Activated CD4-positive, alpha-beta memory T cell treated with anti-CD3 and anti-CD28 coated beads, Interleukin-2, amount 10 ng/mL, durations not matched to agents 7 days and 5 days (primary cell): ENCODE measurements around the gene DRG1. TPM values are rescaled to one million over a fixed set of nuclear protein-coding genes. Genes with fewer than 3 reads are reported as not detected.
"Not testable (repeated sequence)": the region's sequence is repeated elsewhere in the genome, so short reads cannot be mapped to it uniquely, and the experiment has no call there.

Experiments
- CTCF ChIA-PET: fragments of 350-600 bp; sonication (Branson Sonifier 250); formaldehyde crosslinking; loops from one replicate; lab custom pipeline; 2021; ENCODE audit warnings: antibody characterized with exemption, inconsistent platforms; lab: Charles Lee
- POLR2A ChIA-PET: fragments of 350-600 bp; sonication (Branson Sonifier 250); formaldehyde crosslinking; loops from one replicate; lab custom pipeline; 2021; ENCODE audit warnings: antibody characterized with exemption; lab: Charles Lee
- DNase-seq: peaks from one replicate; pipeline ENCODE4 v3.0.0-alpha.2; 2020
- H3K27ac Mint-ChIP-seq: one replicate; pipeline ENCODE4 v1.8.0; 2021; ENCODE audit warnings: mild to moderate bottlenecking, mixed read lengths
- H3K27me3 Mint-ChIP-seq: one replicate; pipeline ENCODE4 v1.8.0; 2021; ENCODE audit warnings: mixed read lengths
- H3K36me3 Mint-ChIP-seq: one replicate; pipeline ENCODE4 v1.8.0; 2021; ENCODE audit warnings: low read depth, mixed read lengths
- H3K4me1 Mint-ChIP-seq: one replicate; pipeline ENCODE4 v1.8.0; 2021; ENCODE audit warnings: mixed read lengths
- H3K4me3 Mint-ChIP-seq: one replicate; pipeline ENCODE4 v1.8.0; 2021; ENCODE audit warnings: mild to moderate bottlenecking, mixed read lengths
- H3K9me3 Mint-ChIP-seq: one replicate; pipeline ENCODE4 v1.8.0; 2021; ENCODE audit warnings: mixed read lengths
- total RNA-seq, 2 experiments: library from RNA; stranded (reverse); gene quantifications; one replicate each; pipeline ENCODE4 v1.2.3, GENCODE V29; 2021

Gene DRG1
- total RNA-seq, result 10 to 100 TPM; 73.4 to 86.4 TPM

- peak within 1 kb of the TSS; percentile 79 for H3K27ac Mint-ChIP-seq
- H3K27me3 Mint-ChIP-seq, result peaks cover under 1% of the 10 kb centered on the region
- POLR2A ChIA-PET, result interaction anchor here (0.6 to 4.2 kb wide), 19 partner anchors 9 to 430 kb away, joined by 3 to 29 read pairs (median 4); partner anchors contain the start of genes MORC2, PATZ1, PIK3IP1 and PISD
- H3K9me3 Mint-ChIP-seq, result no peaks in the 10 kb centered on the region
- peak within 1 kb of the TSS; percentile 92 for H3K4me3 Mint-ChIP-seq
- CTCF ChIA-PET, result interaction anchor here (0.6 to 0.7 kb wide), 2 partner anchors 53 to 88 kb away, joined by 3 to 6 read pairs; no protein-coding TSS in a partner anchor
- peaks cover 22% of the 10 kb centered on the region for H3K4me1 Mint-ChIP-seq
- peak; percentile 97 for DNase-seq
- H3K36me3 Mint-ChIP-seq, result peaks cover 31% of the 10 kb centered on the region
These were observed at the start of gene DRG1 for GRCh38 chr22:31399211-31400022. Gene DRG1 (plus strand): TSS chr22:31399604. CDS start chr22:31399684, 80 bp downstream.

DNA sequence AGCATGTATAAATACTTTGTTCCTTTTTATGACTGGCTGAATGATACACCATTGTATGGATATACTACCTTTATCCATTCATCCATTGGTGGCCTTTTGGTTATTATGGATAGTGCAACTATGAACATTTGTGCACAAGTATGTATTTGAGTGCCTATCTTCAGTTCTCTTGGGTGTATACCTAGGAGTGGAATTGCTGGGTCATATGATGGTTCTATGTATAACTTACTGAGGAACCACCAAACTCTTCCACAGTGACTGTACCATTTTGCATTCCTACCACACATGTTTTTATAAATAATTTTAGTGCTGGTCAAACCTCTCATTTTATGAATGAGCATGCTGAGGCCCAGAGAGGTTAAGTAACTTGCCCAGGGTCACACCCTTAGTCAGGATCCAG, 49.4 kb upstream of the DRG1 start:
- POLR2A ChIA-PET, result interaction anchor here (1.1 kb wide), 1 partner anchor 41 kb away, joined by 3 read pairs; no protein-coding TSS in a partner anchor
- peaks cover 2% of the 10 kb centered on the region for H3K27me3 Mint-ChIP-seq
- no peak for DNase-seq
- no peak overlapping the region for H3K27ac Mint-ChIP-seq
- H3K4me3 Mint-ChIP-seq, result no peak overlapping the region
- no peaks in the 10 kb centered on the region for H3K9me3 Mint-ChIP-seq
- peaks cover 11% of the 10 kb centered on the region for H3K4me1 Mint-ChIP-seq
- CTCF ChIA-PET, result no interaction called here
- H3K36me3 Mint-ChIP-seq, result peaks cover under 1% of the 10 kb centered on the region

DNA sequence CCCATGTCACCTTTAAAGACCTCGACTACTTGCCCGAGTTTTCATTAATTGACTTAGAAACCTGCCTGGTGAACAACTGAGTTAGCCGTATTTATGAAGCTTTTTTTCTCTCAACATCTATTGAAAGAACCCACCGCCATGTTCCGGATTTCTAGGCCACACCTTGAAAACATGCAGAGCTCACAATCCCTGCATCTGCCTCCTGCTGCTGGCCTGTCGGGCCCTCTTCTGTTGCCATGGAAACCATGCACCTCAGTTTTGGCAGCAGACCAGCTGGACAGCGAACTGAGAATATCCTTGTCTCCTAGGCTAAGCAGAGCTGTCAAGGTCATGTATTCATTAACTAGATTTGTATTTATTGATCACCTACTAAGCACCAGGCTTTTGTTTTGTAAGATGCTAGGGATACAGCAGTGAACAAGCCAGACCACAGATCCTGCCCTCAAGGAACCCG, 49.0 kb upstream of the DRG1 start:
- H3K4me1 Mint-ChIP-seq, result peaks cover 7% of the 10 kb centered on the region
- H3K9me3 Mint-ChIP-seq, result no peaks in the 10 kb centered on the region
- DNase-seq, result no peak
- ChIA-PET CTCF (no interaction called here), POLR2A (interaction anchor here (1.1 kb wide), 1 partner anchor 41 kb away, joined by 3 read pairs; no protein-coding TSS in a partner anchor)
- H3K36me3 Mint-ChIP-seq, result no peaks in the 10 kb centered on the region
- no peak overlapping the region for H3K4me3 Mint-ChIP-seq
- peaks cover 2% of the 10 kb centered on the region for H3K27me3 Mint-ChIP-seq
- H3K27ac Mint-ChIP-seq, result no peak overlapping the region

- H3K4me3 Mint-ChIP-seq, result no peak overlapping the region
- DNase-seq, result no peak
- ChIA-PET POLR2A (no interaction called here), CTCF (interaction anchor here (0.7 kb wide), 1 partner anchor 408 kb away, joined by 3 read pairs; no protein-coding TSS in a partner anchor)
- H3K27me3 Mint-ChIP-seq, result peaks cover 4% of the 10 kb centered on the region
- H3K27ac Mint-ChIP-seq, result no peak overlapping the region
- no peaks in the 10 kb centered on the region for H3K9me3 Mint-ChIP-seq
- H3K4me1 Mint-ChIP-seq, result no peaks in the 10 kb centered on the region
- H3K36me3 Mint-ChIP-seq, result no peaks in the 10 kb centered on the region
These were observed 44.9 kb upstream of the DRG1 start for GRCh38 chr22:31354515-31354914.

DNA sequence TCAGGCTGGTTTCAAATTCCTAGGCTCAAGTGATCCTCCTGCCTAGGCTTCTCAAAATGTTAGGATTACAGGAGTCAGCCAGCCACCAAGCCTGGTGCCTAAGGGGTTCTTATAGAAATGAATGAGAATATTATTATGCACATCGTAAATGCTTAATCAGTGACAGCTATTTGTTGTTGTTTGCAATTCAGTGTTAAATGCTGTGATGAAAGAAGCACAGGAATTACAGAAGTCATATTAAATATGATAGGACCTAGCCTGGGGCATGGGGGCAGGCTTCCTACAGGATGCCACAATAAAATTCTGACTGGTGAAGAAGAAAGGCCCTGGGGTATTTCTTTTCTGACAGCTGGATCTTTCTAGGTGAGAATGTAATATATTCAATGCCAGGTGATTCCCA, 39.4 kb upstream of the DRG1 start:
- H3K9me3 Mint-ChIP-seq, result no peaks in the 10 kb centered on the region
- H3K4me3 Mint-ChIP-seq, result no peak overlapping the region
- CTCF ChIA-PET, result interaction anchor here (1.0 kb wide), 1 partner anchor 8 kb away, joined by 4 read pairs; no protein-coding TSS in a partner anchor

DNA sequence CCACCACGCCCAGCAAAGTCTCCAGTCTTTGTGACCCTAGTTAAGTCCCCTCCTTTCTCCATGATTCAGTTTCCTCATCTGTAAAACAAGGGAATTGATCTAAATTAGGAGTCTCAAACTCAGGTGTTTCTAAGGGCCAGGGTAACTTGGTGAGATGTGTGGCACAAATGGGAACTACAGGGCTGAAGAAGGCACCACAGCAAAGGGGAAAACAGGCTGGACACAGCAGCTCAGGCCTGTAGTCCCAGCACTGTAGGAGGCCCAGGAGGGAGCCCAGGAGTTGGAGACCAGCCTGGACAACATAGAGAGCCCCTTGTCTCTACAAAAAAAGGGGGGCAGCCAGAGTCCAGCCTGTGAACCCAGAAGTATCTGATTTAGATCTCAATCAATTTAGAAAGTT, 37.7 kb upstream of the DRG1 start:
- POLR2A ChIA-PET, result no interaction called here
- CTCF ChIA-PET, result no interaction called here

More for the DNA sequence above, 39.4 kb upstream of the DRG1 start:
- Mint-ChIP-seq H3K36me3 (no peaks in the 10 kb centered on the region), H3K4me1 (no peaks in the 10 kb centered on the region), H3K27me3 (peaks cover 4% of the 10 kb centered on the region), H3K27ac (no peak overlapping the region)
- POLR2A ChIA-PET, result no interaction called here
- no peak for DNase-seq

GRCh38 chr22:31363885-31364465, 35.4 kb upstream of the DRG1 start:
- H3K27ac Mint-ChIP-seq, result no peak overlapping the region
- H3K4me1 Mint-ChIP-seq, result peaks cover 3% of the 10 kb centered on the region
- no peak overlapping the region for H3K4me3 Mint-ChIP-seq
- CTCF ChIA-PET, result no interaction called here
- H3K36me3 Mint-ChIP-seq, result no peaks in the 10 kb centered on the region
- DNase-seq, result no peak
- H3K9me3 Mint-ChIP-seq, result no peaks in the 10 kb centered on the region
- peaks cover 2% of the 10 kb centered on the region for H3K27me3 Mint-ChIP-seq
- POLR2A ChIA-PET, result interaction anchor here (1.3 kb wide), 1 partner anchor 17 kb away, joined by 4 read pairs; the partner anchor contains the start of gene PATZ1

More for the DNA sequence above, 37.7 kb upstream of the DRG1 start:
- DNase-seq, result no peak
- H3K27me3 Mint-ChIP-seq, result peaks cover 4% of the 10 kb centered on the region
- H3K27ac Mint-ChIP-seq, result no peak overlapping the region
- H3K4me3 Mint-ChIP-seq, result no peak overlapping the region
- no peaks in the 10 kb centered on the region for H3K4me1 Mint-ChIP-seq
- H3K36me3 Mint-ChIP-seq, result no peaks in the 10 kb centered on the region
- H3K9me3 Mint-ChIP-seq, result no peaks in the 10 kb centered on the region

- Mint-ChIP-seq H3K4me1 (peaks cover 3% of the 10 kb centered on the region), H3K27ac (no peak overlapping the region)
These were observed 32.0 kb upstream of the DRG1 start for GRCh38 chr22:31367426-31367825.

GRCh38 chr22:31377612-31378011, 21.8 kb upstream of the DRG1 start:
- peaks cover 5% of the 10 kb centered on the region for H3K4me1 Mint-ChIP-seq
- no peak overlapping the region for H3K4me3 Mint-ChIP-seq
- H3K9me3 Mint-ChIP-seq, result no peaks in the 10 kb centered on the region
- CTCF ChIA-PET, result no interaction called here
- no peak overlapping the region for H3K27ac Mint-ChIP-seq
- no peaks in the 10 kb centered on the region for H3K36me3 Mint-ChIP-seq
- no peak for DNase-seq
- POLR2A ChIA-PET, result interaction anchor here (1.6 kb wide), 1 partner anchor 21 kb away, joined by 4 read pairs; no protein-coding TSS in a partner anchor
- peaks cover 1% of the 10 kb centered on the region for H3K27me3 Mint-ChIP-seq

More at GRCh38 chr22:31367426-31367825, 32.0 kb upstream of the DRG1 start:
- DNase-seq, result no peak
- POLR2A ChIA-PET, result no interaction called here
- Mint-ChIP-seq H3K9me3 (no peaks in the 10 kb centered on the region), H3K27me3 (no peaks in the 10 kb centered on the region), H3K36me3 (no peaks in the 10 kb centered on the region), H3K4me3 (no peak overlapping the region)
- CTCF ChIA-PET, result no interaction called here

DNA sequence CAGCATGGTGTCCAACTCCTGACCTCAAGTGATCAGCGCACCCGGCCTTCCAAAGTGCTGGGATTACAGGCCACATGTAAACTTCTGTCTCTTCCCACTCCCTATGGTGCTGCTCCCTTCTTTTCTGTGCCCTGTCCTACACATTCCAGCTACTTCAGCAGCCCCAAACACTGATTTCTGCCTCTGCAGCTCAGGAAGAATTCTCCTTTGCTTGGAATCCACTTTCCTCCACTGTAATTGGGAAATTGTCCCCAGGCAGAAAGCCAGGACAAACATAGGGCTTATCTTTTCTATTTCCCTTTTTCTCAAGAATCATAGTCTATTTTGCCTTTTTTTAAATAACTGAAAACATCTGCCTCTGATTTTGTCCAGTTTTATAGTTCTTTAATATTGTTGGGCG, 21.3 kb upstream of the DRG1 start:
- Mint-ChIP-seq H3K27ac (no peak overlapping the region), H3K4me1 (peaks cover 5% of the 10 kb centered on the region), H3K27me3 (peaks cover 1% of the 10 kb centered on the region), H3K4me3 (no peak overlapping the region), H3K36me3 (no peaks in the 10 kb centered on the region), H3K9me3 (no peaks in the 10 kb centered on the region)
- ChIA-PET CTCF (interaction anchor here (0.7 kb wide), 1 partner anchor 10 kb away, joined by 3 read pairs; no protein-coding TSS in a partner anchor), POLR2A (interaction anchor here (1.6 kb wide), 1 partner anchor 20 kb away, joined by 4 read pairs; no protein-coding TSS in a partner anchor)
- DNase-seq, result no peak

DNA sequence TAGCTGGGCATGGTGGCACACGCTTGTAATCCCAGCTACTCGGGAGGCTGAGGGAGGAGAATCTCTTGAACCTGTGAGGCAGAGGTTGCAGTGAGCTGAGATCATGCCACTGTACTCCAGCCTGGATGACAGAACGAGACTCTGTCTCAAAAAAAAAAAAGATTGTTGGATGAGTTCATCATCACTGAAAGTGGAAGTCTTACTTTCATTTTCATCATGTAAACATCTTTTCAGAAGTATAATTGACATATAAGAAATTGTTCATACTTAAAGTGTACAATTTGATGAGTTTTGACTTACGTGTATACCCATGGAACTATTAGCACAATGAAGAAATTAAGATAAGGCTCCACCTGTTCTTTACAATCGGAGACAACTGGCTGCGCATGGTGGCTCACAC, 20.8 kb upstream of the DRG1 start:
- not testable (repeated sequence) for H3K4me1 Mint-ChIP-seq, DNase-seq, H3K27ac Mint-ChIP-seq, H3K36me3 Mint-ChIP-seq, H3K27me3 Mint-ChIP-seq, H3K9me3 Mint-ChIP-seq, H3K4me3 Mint-ChIP-seq
- POLR2A ChIA-PET, result interaction anchor here (1.6 kb wide), 1 partner anchor 20 kb away, joined by 4 read pairs; no protein-coding TSS in a partner anchor
- CTCF ChIA-PET, result interaction anchor here (0.7 kb wide), 1 partner anchor 10 kb away, joined by 3 read pairs; no protein-coding TSS in a partner anchor

DNA sequence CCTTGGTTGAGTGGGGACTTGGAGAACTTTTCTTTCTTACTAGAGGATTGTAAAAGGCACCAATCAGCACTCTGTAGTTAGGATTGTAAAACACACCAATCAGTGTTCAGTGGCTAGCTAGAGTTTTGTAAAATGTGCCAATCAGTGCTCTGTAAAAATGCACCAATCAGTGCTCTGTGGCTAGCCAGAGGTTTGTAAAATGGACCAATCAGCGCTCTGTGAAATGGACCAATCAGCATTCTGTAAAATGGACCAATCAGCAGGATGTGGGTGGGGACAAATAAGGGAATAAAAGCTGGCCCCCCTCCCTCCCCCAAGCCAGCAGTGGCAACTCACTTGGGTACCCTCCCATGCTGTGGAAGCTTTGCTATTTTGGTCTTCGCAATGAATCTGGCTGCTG, 5.5 kb upstream of the DRG1 start:
- H3K36me3 Mint-ChIP-seq, result no peaks in the 10 kb centered on the region
- POLR2A ChIA-PET, result interaction anchor here (1.0 kb wide), 1 partner anchor 47 kb away, joined by 3 read pairs; no protein-coding TSS in a partner anchor
- H3K27me3 Mint-ChIP-seq, result peaks cover 7% of the 10 kb centered on the region
- DNase-seq, result no peak
- no peak overlapping the region for H3K4me3 Mint-ChIP-seq
- CTCF ChIA-PET, result no interaction called here
- no peak overlapping the region for H3K27ac Mint-ChIP-seq
- no peaks in the 10 kb centered on the region for H3K9me3 Mint-ChIP-seq
- H3K4me1 Mint-ChIP-seq, result peaks cover 2% of the 10 kb centered on the region

- CTCF ChIA-PET, result no interaction called here
- Mint-ChIP-seq H3K4me3 (no peak overlapping the region), H3K9me3 (no peaks in the 10 kb centered on the region), H3K4me1 (peaks cover 3% of the 10 kb centered on the region), H3K27ac (no peak overlapping the region), H3K36me3 (no peaks in the 10 kb centered on the region), H3K27me3 (peaks cover 7% of the 10 kb centered on the region)
- POLR2A ChIA-PET, result no interaction called here
- DNase-seq, result no peak
These were observed 5.1 kb upstream of the DRG1 start for GRCh38 chr22:31394326-31394725.
